GM12878 (cell line): ENCODE measurements around the gene TSKU. TPM values are rescaled to one million over a fixed set of nuclear protein-coding genes. Genes with fewer than 3 reads are reported as not detected.

ENCODE experiments used
- ATAC-seq: fragments of 200-7000 bp; cut with Tn5 transposase; 3 replicates; pipeline ENCODE4 v1.9.1; 2020; ENCODE audit warnings: mild to moderate bottlenecking, moderate library complexity
- BruUV-seq: library from RNA; stranded (reverse); fragments of 400-500 nt; replicated peaks from 2 replicates; lab custom pipeline; 2021; lab: Mats Ljungman, UMichigan
- CTCF ChIA-PET: fragments of 300-600 bp; sonication (Branson Sonifier 250); formaldehyde crosslinking; extraction: SDS; loops from one replicate; lab custom pipeline; 2021; ENCODE audit warnings: inconsistent platforms; lab: Yijun Ruan, JAX
- POLR2A ChIA-PET: fragments of 350-600 bp; formaldehyde crosslinking; extraction: SDS; loops from one replicate; lab custom pipeline; 2021; ENCODE audit warnings: inconsistent platforms; lab: Charles Lee
- RAD21 ChIA-PET: fragments of 300-600 bp; sonication (Branson Sonifier 250); formaldehyde crosslinking; loops from one replicate; lab custom pipeline; 2023; ENCODE audit warnings: antibody characterized with exemption; ENCODE audit not compliant: unreplicated experiment; lab: Charles Lee
- SMC1A ChIA-PET: fragments of 300-600 bp; sonication (Branson Sonifier 250); formaldehyde crosslinking; loops from one replicate; lab custom pipeline; 2023; ENCODE audit not compliant: unreplicated experiment, uncharacterized antibody; lab: Charles Lee
- DNase-seq: peaks from one replicate; pipeline ENCODE4 v3.0.0-alpha.2; 2011; ENCODE audit warnings: low read depth, low spot score
- FAIRE-seq: peaks from 3 replicates; lab custom pipeline; 2011; peaks lifted over from hg19 to GRCh38; lab: Jason Lieb, UNC
- H2AFZ ChIP-seq: 2 replicates; pipeline ENCODE4 v1.6.0; 2011; ENCODE audit warnings: low read depth, low read length, control low read depth; ENCODE audit not compliant: control insufficient read depth
- H3K27ac ChIP-seq: 2 replicates; pipeline ENCODE4 v1.5.1; 2011; ENCODE audit warnings: control low read depth; ENCODE audit not compliant: control insufficient read depth, insufficient read depth
- H3K27me3 ChIP-seq, 2 experiments: replicated peaks in 1 of 2; 2 replicates each; pipeline versions ENCODE4 v1.6.0 to v1.6.1; 2011; ENCODE audit warnings: low read length in 1 of 2; ENCODE audit not compliant: control insufficient read depth in 2 of 2, insufficient read depth in 2 of 2
- H3K36me3 ChIP-seq, 2 experiments: 2 replicates each; pipeline ENCODE4 v1.5.1; 2011; ENCODE audit warnings: low read length in 1 of 2; ENCODE audit not compliant: control insufficient read depth in 2 of 2, insufficient read depth in 2 of 2
- H3K4me1 ChIP-seq: 2 replicates; pipeline ENCODE4 v1.6.1; 2011; ENCODE audit warnings: mild to moderate bottlenecking, low read length, moderate library complexity, mixed read lengths; ENCODE audit not compliant: control insufficient read depth, insufficient read depth
- H3K4me2 ChIP-seq: 2 replicates; pipeline ENCODE4 v1.6.0; 2011; ENCODE audit warnings: control low read depth; ENCODE audit not compliant: control insufficient read depth, insufficient read depth
- H3K4me3 ChIP-seq: fragments of 200-600 bp; sonication (generic); 2 replicates; pipeline ENCODE4 v1.5.1; 2016
- H3K79me2 ChIP-seq: 2 replicates; pipeline ENCODE4 v1.6.0; 2011; ENCODE audit warnings: low read length; ENCODE audit not compliant: control insufficient read depth, insufficient read depth
- H3K9ac ChIP-seq: 2 replicates; pipeline ENCODE4 v1.8.0; 2011; ENCODE audit warnings: low read length, control low read depth, mixed read lengths; ENCODE audit not compliant: control insufficient read depth, insufficient read depth
- H3K9me3 ChIP-seq: replicated peaks from 3 replicates; pipeline ENCODE4 v1.5.1; 2011; ENCODE audit warnings: mild to moderate bottlenecking, low read length; ENCODE audit not compliant: control insufficient read depth, insufficient read depth
- H4K20me1 ChIP-seq: 2 replicates; pipeline ENCODE4 v1.6.0; 2011; ENCODE audit not compliant: control insufficient read depth, insufficient read depth
- ATF2 ChIP-seq: IDR thresholded peaks from 2 replicates; pipeline ENCODE4 v1.6.1; 2012; ENCODE audit warnings: low read length, inconsistent platforms
- CEBPB ChIP-seq, 2 experiments: fragments of 150-350 bp in 1 of 2; IDR thresholded peaks; 2 replicates each; pipeline ENCODE4 v1.6.1; 2012 to 2014; ENCODE audit warnings: low read depth in 2 of 2, low read length in 2 of 2, borderline replicate concordance in 1 of 2, inconsistent platforms in 1 of 2
- CHD1 ChIP-seq: IDR thresholded peaks from 2 replicates; pipeline ENCODE4 v1.6.1; 2012; ENCODE audit warnings: low read depth, low read length, improper control_type of control experiment
- FOXM1 ChIP-seq: IDR thresholded peaks from 2 replicates; pipeline ENCODE4 v1.6.1; 2012; ENCODE audit warnings: low read depth, mild to moderate bottlenecking, inconsistent platforms, low read length, moderate library complexity
- PAX5 ChIP-seq: IDR thresholded peaks from 2 replicates; pipeline ENCODE4 v1.6.1; 2011; ENCODE audit warnings: low read depth, low read length, borderline replicate concordance
- SMAD5 ChIP-seq: IDR thresholded peaks from 2 replicates; pipeline ENCODE4 v1.6.1; 2016; ENCODE audit warnings: antibody characterized with exemption, low read depth
- STAT1 ChIP-seq: fragments of 450-650 bp; conservative IDR thresholded peaks from 2 replicates; pipeline ENCODE4 v1.6.1; 2014; ENCODE audit warnings: antibody characterized with exemption, mild to moderate bottlenecking
- TARDBP ChIP-seq: IDR thresholded peaks from 2 replicates; pipeline ENCODE4 v1.6.1; 2016; ENCODE audit warnings: borderline replicate concordance
- ZNF622 ChIP-seq: fragments of 450-650 bp; IDR thresholded peaks from 2 replicates; pipeline ENCODE4 v1.6.1; 2017; ENCODE audit warnings: mild to moderate bottlenecking, inconsistent platforms
- WGBS: methylation state at CpG from one replicate; pipeline ENCODE4 v1.1.6; 2016; ENCODE audit warnings: low lambda C conversion rate; ENCODE audit not compliant: insufficient replicate concordance, insufficient coverage; ENCODE audit errors: missing lambda C conversion rate; 5-methylcytosine and 5-hydroxymethylcytosine counted together
- in situ Hi-C: fragments of 300-500 bp; cut with MboI; formaldehyde crosslinking; loops from 9 replicates; pipeline ENCODE4 v1.14.3; 2018; ENCODE audit warnings: mixed read lengths
- intact Hi-C: fragments of 100-400 bp; cut with micrococcal nuclease; formaldehyde crosslinking; loops from one replicate; pipeline ENCODE4 v1.14.2; 2022; ENCODE audit not compliant: unreplicated experiment
- polyA plus RNA-seq, 11 experiments: library from polyadenylated mRNA; depleted of rRNA in 4 of 11; unstranded in 6 of 11; stranded (reverse) in 5 of 11; fragments of >200 nt; fragmentation: Nextera tagmentation in 4 of 11; fragmentation: Illumina TruSeq in 1 of 11; extraction: Ambion mirVana in 4 of 11; extraction: Trizol in 1 of 11; gene quantifications; 1 replicate in 1 of 11; 2 replicates in 10 of 11; pipeline versions ENCODE4 v1.2.1 to v1.2.3, GENCODE V29; 2011 to 2016; ENCODE audit warnings: inconsistent platforms in 2 of 11, missing spikeins in 2 of 11, low read depth in 1 of 11
- total RNA-seq, 4 experiments: library from RNA; depleted of rRNA in 3 of 4; stranded (reverse); fragments of >200 nt in 3 of 4; fragmentation: Illumina TruSeq in 1 of 4; extraction: Trizol in 1 of 4; gene quantifications; 2 replicates each; pipeline versions ENCODE4 v1.2.1 to v1.2.3, GENCODE V29; 2013 to 2021
- TF ChIP-seq, protein P1 (sequence below): IDR thresholded peaks from 2 replicates; pipeline ENCODE4 v1.6.1; 2012; ENCODE audit warnings: mild to moderate bottlenecking, low read depth, low read length
- TF ChIP-seq, protein P2 (sequence below): IDR thresholded peaks from 2 replicates; pipeline ENCODE4 v1.6.1; 2011; ENCODE audit warnings: low read depth, low read length, improper control_type of control experiment, borderline replicate concordance

TSKU gene
- total and polyA plus RNA-seq, 10 of the 15 experiments (the other 5 are each of a cell fraction or from before 2014, with no cell fraction given), result 0.04 to 1.5 (median 0.62) TPM

DNA sequence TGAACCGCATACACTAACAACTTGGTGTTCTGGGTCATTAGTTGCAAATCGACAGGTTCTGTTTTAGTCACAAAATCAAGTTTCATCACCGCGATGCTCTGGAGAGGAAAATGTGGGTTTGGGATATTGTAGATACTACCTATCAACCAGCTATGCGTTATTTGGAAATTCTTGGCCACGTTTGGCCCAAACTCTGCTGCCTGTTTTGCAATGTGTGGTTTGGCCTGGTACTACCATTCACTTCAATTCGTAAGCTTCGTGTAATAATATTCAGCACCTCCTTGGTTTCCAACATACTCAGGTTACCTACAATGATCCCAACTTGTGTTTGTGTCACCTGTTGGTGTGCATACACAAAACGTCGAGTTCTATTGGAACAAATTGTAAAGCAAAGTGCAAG lies 61.4 kb downstream of the TSKU start (continued):
- TF ChIP-seq TARDBP (no peak), CEBPB (IDR thresholded peaks at IDR 0.05; ENCODE audit: borderline replicate concordance in 1 of 2, low read depth in 2 of 2, low read length in 2 of 2) (no peak)

GRCh38 chr11:76845069-76845468 lies 61.9 kb downstream of the TSKU start:
- Histone ChIP-seq H3K27ac (no peak overlapping the region), H3K4me3 (no peak overlapping the region), H4K20me1 (no peaks in the 10 kb centered on the region), H3K36me3 (no peaks in the 10 kb centered on the region), H3K4me2 (no peak overlapping the region), H3K9ac (no peak overlapping the region), H3K27me3 (no peaks in the 10 kb centered on the region), H2AFZ (no peak overlapping the region), H3K4me1 (no peaks in the 10 kb centered on the region), H3K9me3 (no peaks in the 10 kb centered on the region), H3K79me2 (no peaks in the 10 kb centered on the region)
- TF ChIP-seq PAX5 (no peak), CHD1 (no peak), STAT1 (no peak), ATF2 (no peak), ZNF622 (no peak), FOXM1 (no peak), SMAD5 (no peak)
- TF ChIP-seq, protein P1, sequence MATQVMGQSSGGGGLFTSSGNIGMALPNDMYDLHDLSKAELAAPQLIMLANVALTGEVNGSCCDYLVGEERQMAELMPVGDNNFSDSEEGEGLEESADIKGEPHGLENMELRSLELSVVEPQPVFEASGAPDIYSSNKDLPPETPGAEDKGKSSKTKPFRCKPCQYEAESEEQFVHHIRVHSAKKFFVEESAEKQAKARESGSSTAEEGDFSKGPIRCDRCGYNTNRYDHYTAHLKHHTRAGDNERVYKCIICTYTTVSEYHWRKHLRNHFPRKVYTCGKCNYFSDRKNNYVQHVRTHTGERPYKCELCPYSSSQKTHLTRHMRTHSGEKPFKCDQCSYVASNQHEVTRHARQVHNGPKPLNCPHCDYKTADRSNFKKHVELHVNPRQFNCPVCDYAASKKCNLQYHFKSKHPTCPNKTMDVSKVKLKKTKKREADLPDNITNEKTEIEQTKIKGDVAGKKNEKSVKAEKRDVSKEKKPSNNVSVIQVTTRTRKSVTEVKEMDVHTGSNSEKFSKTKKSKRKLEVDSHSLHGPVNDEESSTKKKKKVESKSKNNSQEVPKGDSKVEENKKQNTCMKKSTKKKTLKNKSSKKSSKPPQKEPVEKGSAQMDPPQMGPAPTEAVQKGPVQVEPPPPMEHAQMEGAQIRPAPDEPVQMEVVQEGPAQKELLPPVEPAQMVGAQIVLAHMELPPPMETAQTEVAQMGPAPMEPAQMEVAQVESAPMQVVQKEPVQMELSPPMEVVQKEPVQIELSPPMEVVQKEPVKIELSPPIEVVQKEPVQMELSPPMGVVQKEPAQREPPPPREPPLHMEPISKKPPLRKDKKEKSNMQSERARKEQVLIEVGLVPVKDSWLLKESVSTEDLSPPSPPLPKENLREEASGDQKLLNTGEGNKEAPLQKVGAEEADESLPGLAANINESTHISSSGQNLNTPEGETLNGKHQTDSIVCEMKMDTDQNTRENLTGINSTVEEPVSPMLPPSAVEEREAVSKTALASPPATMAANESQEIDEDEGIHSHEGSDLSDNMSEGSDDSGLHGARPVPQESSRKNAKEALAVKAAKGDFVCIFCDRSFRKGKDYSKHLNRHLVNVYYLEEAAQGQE, result no peak
- TF ChIP-seq, protein P2, sequence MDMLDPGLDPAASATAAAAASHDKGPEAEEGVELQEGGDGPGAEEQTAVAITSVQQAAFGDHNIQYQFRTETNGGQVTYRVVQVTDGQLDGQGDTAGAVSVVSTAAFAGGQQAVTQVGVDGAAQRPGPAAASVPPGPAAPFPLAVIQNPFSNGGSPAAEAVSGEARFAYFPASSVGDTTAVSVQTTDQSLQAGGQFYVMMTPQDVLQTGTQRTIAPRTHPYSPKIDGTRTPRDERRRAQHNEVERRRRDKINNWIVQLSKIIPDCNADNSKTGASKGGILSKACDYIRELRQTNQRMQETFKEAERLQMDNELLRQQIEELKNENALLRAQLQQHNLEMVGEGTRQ, result no peak
- FAIRE-seq (no peak), ATAC-seq (no peak), DNase-seq (no peak)
- RAD21 ChIA-PET, result no interaction called here
- BruUV-seq, result no TSS peak
- 97% methylated on average over 3 of the region's 3 CpGs for WGBS
- SMC1A ChIA-PET, result no interaction called here
- in situ Hi-C loops (no loop called here), intact Hi-C loops (no loop called here)
- CTCF ChIA-PET, result no interaction called here
- POLR2A ChIA-PET, result no interaction called here
